GOT3 (cell line): ENCODE results near the gene GALK2.
"Not testable (repeated sequence)": the region's sequence is repeated elsewhere in the genome, so short reads cannot be mapped to it uniquely, and the experiment has no call there.

Experiments used
- DNase-seq: peaks from one replicate; lab custom pipeline; 2025; ENCODE audit warnings: mixed read lengths; lab: John Stamatoyannopoulos, UW

GALK2 gene

DNA sequence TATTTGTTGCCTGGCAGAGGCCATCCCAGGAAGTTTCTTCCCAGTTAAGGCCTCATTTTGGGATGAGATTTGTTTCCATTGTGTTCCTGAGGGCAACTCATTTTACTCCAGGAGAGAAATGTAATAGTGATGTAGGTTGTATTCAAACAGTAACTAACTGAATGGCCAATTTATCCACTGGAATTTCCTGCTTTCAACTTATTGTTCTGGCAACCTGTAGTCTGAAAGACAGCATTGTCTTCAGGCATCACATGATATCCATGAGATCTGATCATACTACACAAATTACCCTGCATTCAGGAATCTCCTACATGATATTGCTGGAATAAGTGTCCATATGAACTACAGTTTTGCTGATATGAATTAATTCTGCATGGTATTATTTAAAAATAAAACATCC is 173.5 kb downstream of the GALK2 start:
- no peak for DNase-seq

GRCh38 chr15:49354439-49354838 is 184.4 kb downstream of the GALK2 start:
- not testable (repeated sequence) for DNase-seq

DNA sequence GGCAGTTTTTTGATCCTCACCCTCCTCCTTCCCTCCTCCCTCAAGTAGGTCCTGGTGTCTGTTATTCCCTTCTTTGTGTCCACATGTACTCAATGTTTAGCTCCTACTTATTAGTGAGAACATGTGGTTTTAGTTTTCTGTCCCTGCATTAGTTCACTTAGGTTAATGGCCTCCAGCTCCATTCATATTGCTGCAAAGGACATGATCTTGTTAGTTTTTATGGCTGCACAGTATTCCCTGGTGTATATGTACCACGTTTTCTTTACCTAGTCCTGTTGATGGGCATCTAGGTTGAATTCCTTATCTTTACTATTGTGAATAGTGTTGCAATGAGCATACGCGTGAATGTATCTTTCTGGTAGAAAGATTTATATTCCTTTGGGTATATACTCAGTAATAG is 191.3 kb downstream of the GALK2 start:
- DNase-seq: no peak

- no peak for DNase-seq
These were observed 196.4 kb downstream of the GALK2 start for GRCh38 chr15:49366496-49366895.

GRCh38 chr15:49370782-49371181 is 200.7 kb downstream of the GALK2 start:
- no peak for DNase-seq

DNA sequence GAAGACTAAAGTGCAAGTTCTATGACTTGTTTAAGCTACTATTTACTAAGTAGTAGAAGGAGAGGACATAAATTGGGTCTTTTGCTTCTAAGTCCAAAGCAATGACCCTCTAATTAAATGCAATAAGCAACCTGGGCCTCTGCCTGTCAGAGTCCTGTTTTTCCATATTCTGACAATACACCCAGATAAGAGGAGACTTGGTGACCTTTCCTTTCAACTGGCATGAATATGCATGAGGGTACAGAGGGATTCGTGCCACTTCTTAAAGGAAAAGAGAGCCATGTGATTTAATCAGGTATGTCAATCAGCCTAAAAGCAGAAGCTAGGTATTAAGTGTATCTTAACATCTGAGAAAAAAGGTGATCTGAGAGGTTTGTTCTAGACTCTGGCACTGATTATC is 202.3 kb downstream of the GALK2 start:
- no peak for DNase-seq

DNA sequence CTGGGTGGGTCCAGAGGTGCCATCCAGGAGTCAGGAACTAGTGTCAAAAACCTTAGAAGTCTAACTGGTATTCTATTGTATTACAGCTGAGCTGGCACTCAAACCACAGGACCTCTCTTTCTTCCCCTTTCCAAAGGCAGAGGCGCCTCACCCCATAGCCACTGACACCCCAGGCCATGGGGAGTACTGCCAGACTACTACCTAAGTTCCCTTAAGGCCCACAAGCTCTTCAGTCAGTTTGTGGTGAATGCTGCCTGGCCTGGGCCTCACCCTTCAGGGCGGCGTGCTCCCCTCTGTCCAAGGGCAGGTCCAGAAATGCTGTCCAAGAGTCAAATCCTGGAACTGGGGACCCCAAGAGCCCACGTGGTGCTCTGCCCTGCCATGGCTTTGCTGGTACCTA is 209.9 kb downstream of the GALK2 start:
- no peak for DNase-seq

DNA sequence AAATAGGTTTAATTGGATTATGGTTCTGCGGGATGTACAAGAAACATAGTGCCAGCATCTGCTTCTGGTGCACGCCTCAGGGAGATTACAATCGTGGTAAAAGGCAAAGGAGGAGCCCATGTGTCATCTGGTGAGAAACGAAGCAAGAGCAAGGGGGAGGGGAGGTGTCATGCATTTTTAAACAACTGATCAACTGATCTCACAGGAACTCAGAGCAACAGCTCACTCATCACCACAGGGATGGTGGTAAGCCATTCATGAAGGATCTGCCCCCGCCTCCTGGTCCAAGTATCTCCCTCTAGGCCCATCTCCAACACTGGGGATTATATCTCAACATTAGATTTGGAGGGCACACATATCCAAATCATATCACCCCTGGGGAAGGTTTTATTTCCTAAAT is 210.9 kb downstream of the GALK2 start:
- no peak for DNase-seq
